GM23338 (cell line): ENCODE data around the gene REM2. TPM values are rescaled to one million over a fixed set of nuclear protein-coding genes. Genes with fewer than 3 reads are reported as not detected.

Source experiments
- ATAC-seq: fragments of 200-7000 bp; cut with Tn5 transposase; 3 replicates; pipeline ENCODE4 v1.9.1; 2020
- DNase-seq: peaks from one replicate; pipeline ENCODE4 v3.0.0-alpha.2; 2015; ENCODE audit warnings: low spot score
- H2AFZ ChIP-seq: fragments of 200-600 bp; sonication (generic); 2 replicates; pipeline ENCODE4 v1.8.0; 2016; ENCODE audit warnings: antibody characterized with exemption, mild to moderate bottlenecking, moderate library complexity
- H3F3A ChIP-seq: fragments of 200-600 bp; sonication (generic); replicated peaks from 2 replicates; pipeline ENCODE4 v1.8.0; 2017; ENCODE audit warnings: antibody characterized with exemption, mixed run types, low read depth
- H3K27ac ChIP-seq: fragments of 200-600 bp; sonication (generic); 2 replicates; pipeline ENCODE4 v1.6.1; 2016; ENCODE audit warnings: low read depth
- H3K27me3 ChIP-seq: fragments of 200-600 bp; sonication (generic); 2 replicates; pipeline ENCODE4 v1.8.0; 2016; ENCODE audit warnings: mild to moderate bottlenecking, mixed run types, moderate library complexity; ENCODE audit not compliant: insufficient read depth
- H3K36me3 ChIP-seq: fragments of 200-600 bp; sonication (generic); 2 replicates; pipeline ENCODE4 v1.8.0; 2016; ENCODE audit warnings: mild to moderate bottlenecking; ENCODE audit not compliant: insufficient read depth
- H3K4me1 ChIP-seq: fragments of 200-600 bp; sonication (generic); 2 replicates; pipeline ENCODE4 v1.8.0; 2016; ENCODE audit warnings: mild to moderate bottlenecking, moderate library complexity; ENCODE audit not compliant: insufficient read depth
- H3K4me2 ChIP-seq: fragments of 200-600 bp; sonication (generic); 2 replicates; pipeline ENCODE4 v1.7.1; 2017; ENCODE audit warnings: mixed run types
- H3K4me3 ChIP-seq: fragments of 200-600 bp; sonication (generic); 2 replicates; pipeline ENCODE4 v1.6.1; 2016; ENCODE audit warnings: mixed run types
- H3K79me2 ChIP-seq: fragments of 200-600 bp; sonication (generic); replicated peaks from 2 replicates; pipeline ENCODE4 v1.8.0; 2017; ENCODE audit warnings: mild to moderate bottlenecking; ENCODE audit not compliant: insufficient read depth
- H3K9me2 ChIP-seq: fragments of 200-600 bp; sonication (generic); 2 replicates; pipeline ENCODE4 v1.8.0; 2017; ENCODE audit not compliant: insufficient read depth
- H4K20me1 ChIP-seq: fragments of 200-600 bp; sonication (generic); replicated peaks from 2 replicates; pipeline ENCODE4 v1.8.0; 2017; ENCODE audit warnings: mild to moderate bottlenecking; ENCODE audit not compliant: insufficient read depth
- H3K27ac Mint-ChIP-seq: 2 replicates; pipeline ENCODE4 v1.8.0; 2020; ENCODE audit warnings: inconsistent platforms, mild to moderate bottlenecking, moderate library complexity, mixed read lengths
- H3K27me3 Mint-ChIP-seq: 3 replicates; pipeline ENCODE4 v1.8.0; 2022; ENCODE audit warnings: low read depth, mild to moderate bottlenecking, moderate library complexity, mixed read lengths, inconsistent platforms; ENCODE audit not compliant: insufficient read depth, poor library complexity
- H3K36me3 Mint-ChIP-seq: 3 replicates; pipeline ENCODE4 v1.8.0; 2021; ENCODE audit warnings: low read depth, mild to moderate bottlenecking, inconsistent platforms, moderate library complexity, mixed read lengths
- H3K4me1 Mint-ChIP-seq: 3 replicates; pipeline ENCODE4 v1.8.0; 2020; ENCODE audit warnings: mild to moderate bottlenecking, inconsistent platforms, mixed read lengths
- H3K4me3 Mint-ChIP-seq: 3 replicates; pipeline ENCODE4 v1.8.0; 2021; ENCODE audit warnings: moderate library complexity, mild to moderate bottlenecking, inconsistent platforms, mixed read lengths
- H3K9me3 Mint-ChIP-seq: 3 replicates; pipeline ENCODE4 v1.8.0; 2020; ENCODE audit warnings: moderate library complexity, mild to moderate bottlenecking, inconsistent platforms, mixed read lengths
- CTCF ChIP-seq, 2 experiments: fragments of 200-600 bp in 1 of 2; sonication (generic) in 1 of 2; conservative IDR thresholded peaks; 2 replicates each; pipeline versions ENCODE4 v1.5.1 to v1.6.1; 2016 to 2017; ENCODE audit warnings: antibody characterized with exemption in 2 of 2, low read depth in 2 of 2, mild to moderate bottlenecking in 2 of 2, moderate library complexity in 1 of 2
- ETS1 ChIP-seq: IDR thresholded peaks from 2 replicates; pipeline ENCODE4 v1.6.1; 2016; ENCODE audit warnings: antibody characterized with exemption
- EZH2 ChIP-seq: fragments of 200-600 bp; sonication (generic); IDR thresholded peaks from one replicate; pipeline ENCODE4 v1.8.0; 2017; ENCODE audit warnings: antibody characterized with exemption, mild to moderate bottlenecking, low read depth; ENCODE audit not compliant: unreplicated experiment
- EZH2phosphoT487 ChIP-seq: fragments of 200-600 bp; sonication (generic); IDR thresholded peaks from one replicate; pipeline ENCODE4 v1.8.1; 2018; ENCODE audit warnings: antibody characterized with exemption; ENCODE audit not compliant: unreplicated experiment
- NANOG ChIP-seq: IDR thresholded peaks from 2 replicates; pipeline ENCODE4 v1.6.1; 2016; ENCODE audit warnings: antibody characterized with exemption, borderline replicate concordance
- POLR2AphosphoS5 ChIP-seq: IDR thresholded peaks from 2 replicates; pipeline ENCODE4 v1.6.1; 2016; ENCODE audit warnings: antibody characterized with exemption, low read depth
- STAT1 ChIP-seq: IDR thresholded peaks from one replicate; pipeline ENCODE4 v1.6.1; 2016; ENCODE audit warnings: antibody characterized with exemption; ENCODE audit not compliant: unreplicated experiment
- ZNF331 ChIP-seq: fragments of 250-450 bp; sonication (Bioruptor Pico); IDR thresholded peaks from 2 replicates; pipeline ENCODE4 v1.5.0; 2020; ENCODE audit warnings: low read depth, mild to moderate bottlenecking, moderate library complexity
- ZNF462 ChIP-seq: fragments of 250-450 bp; sonication (Bioruptor Pico); IDR thresholded peaks from 2 replicates; pipeline ENCODE4 v1.5.0; 2020; ENCODE audit warnings: mild to moderate bottlenecking, moderate library complexity
- polyA plus RNA-seq: library from polyadenylated mRNA; unstranded; fragments of >200 nt; fragmentation: Nextera tagmentation; extraction: Ambion mirVana; gene quantifications from 2 replicates; pipeline ENCODE4 v1.2.1, GENCODE V29; 2016
- total RNA-seq: library from RNA; depleted of rRNA; stranded (reverse); fragments of >200 nt; shearing (Covaris generic); gene quantifications from 2 replicates; pipeline ENCODE4 v1.2.3, GENCODE V29; 2014

REM2 gene
- total and polyA plus RNA-seq, 2 experiments from 2014 or later, result 0.31 to 2.9 TPM

GRCh38 chr14:22885975-22886374 lies 3.0 kb downstream of the REM2 start (continued):
- TF ChIP-seq ZNF462 (CRISPR knock-in tag), result no peak
- no peak for TF ChIP-seq ETS1
- TF ChIP-seq STAT1, result no peak
- no peak for TF ChIP-seq ZNF331 (CRISPR knock-in tag)
- TF ChIP-seq NANOG, result no peak
- no peak for TF ChIP-seq EZH2

- Histone ChIP-seq H3K79me2 (no peaks in the 10 kb centered on the region), H3K4me3 (peak overlapping the region; percentile 67), H4K20me1 (no peaks in the 10 kb centered on the region), H3K27ac (peak overlapping the region; percentile 71; the same call in 1 of the 2 replicates), H3K9me2 (no peaks in the 10 kb centered on the region), H3K36me3 (no peaks in the 10 kb centered on the region), H3K27me3 (peaks cover 17% of the 10 kb centered on the region), H2AFZ (peak overlapping the region; percentile 92), H3K4me1 (peaks cover 27% of the 10 kb centered on the region), H3F3A (peaks cover 7% of the 10 kb centered on the region), H3K4me2 (peak overlapping the region; percentile 82)
- DNase-seq (peak; percentile 88), ATAC-seq (peak; percentile 68)
- Mint-ChIP-seq H3K4me1 (peaks cover 41% of the 10 kb centered on the region), H3K27ac (peak overlapping the region; percentile 96), H3K9me3 (no peaks in the 10 kb centered on the region; the same call in 2 of the 3 replicates), H3K4me3 (peak overlapping the region; percentile 93), H3K27me3 (peaks cover 29% of the 10 kb centered on the region), H3K36me3 (peaks cover 9% of the 10 kb centered on the region; the same call in 2 of the 3 replicates)
- TF ChIP-seq ETS1 (0 out of 2 replicates have a peak, but pooled peaks have one; percentile 12), STAT1 (no peak), CTCF (conservative IDR thresholded peaks at IDR 0.05; ENCODE audit: low read depth in 2 of 2) (peak in 1 of 2 experiments; percentile 38; a peak in 2 of 4 replicates), EZH2phosphoT487 (no peak), POLR2AphosphoS5 (peak; percentile 66), ZNF331 (CRISPR knock-in tag) (no peak)
Observed at GRCh38 chr14:22886500-22887259, 3.7 kb downstream of the REM2 start.
